HG02610 (cell line): Measurements from ENCODE around the gene MAN2C1.
"Not testable (repeated sequence)": the region's sequence is repeated elsewhere in the genome, so short reads cannot be mapped to it uniquely, and the experiment has no call there.

Experiments
- ATAC-seq: cut with Tn5 transposase; IDR thresholded peaks from one replicate; pipeline ENCODE4 v1.9.1; 2021; ENCODE audit warnings: mild to moderate bottlenecking, moderate library complexity; ENCODE audit not compliant: unreplicated experiment

The MAN2C1 gene

GRCh38 chr15:75367913-75368688, at the start of gene MAN2C1:
Gene MAN2C1, minus strand, starts transcription at chr15:75368607. Its CDS starts 24 bp downstream, at chr15:75368583.
- peak; percentile 88 for ATAC-seq

GRCh38 chr15:75416584-75416983, 48.2 kb upstream of the MAN2C1 start:
- ATAC-seq: no peak

- ATAC-seq: no peak
These were observed 41.8 kb upstream of the MAN2C1 start for GRCh38 chr15:75410196-75410595.

- ATAC-seq: no peak
These were observed 38.7 kb upstream of the MAN2C1 start for GRCh38 chr15:75407083-75407482.

GRCh38 chr15:75403892-75404291, 35.5 kb upstream of the MAN2C1 start:
- ATAC-seq: no peak

GRCh38 chr15:75397494-75397893, 29.1 kb upstream of the MAN2C1 start:
- ATAC-seq: no peak

- ATAC-seq: no peak
These were observed 21.5 kb upstream of the MAN2C1 start for GRCh38 chr15:75389791-75390382.

GRCh38 chr15:75383986-75384385, 15.6 kb upstream of the MAN2C1 start:
- ATAC-seq: not testable (repeated sequence)

- ATAC-seq: no peak
These were observed 12.4 kb upstream of the MAN2C1 start for GRCh38 chr15:75380773-75381172.

GRCh38 chr15:75371901-75372688, 3.7 kb upstream of the MAN2C1 start:
- ATAC-seq: no peak

GRCh38 chr15:75371486-75371885, 3.1 kb upstream of the MAN2C1 start:
- no peak for ATAC-seq

- ATAC-seq: no peak
These were observed 1.6 kb upstream of the MAN2C1 start for GRCh38 chr15:75369897-75370581.

GRCh38 chr15:75368689-75369239, 357 bp upstream of the MAN2C1 start:
- no peak for ATAC-seq

GRCh38 chr15:75367406-75367912, 948 bp downstream of the MAN2C1 start:
- no peak for ATAC-seq

GRCh38 chr15:75367006-75367405, 1.4 kb downstream of the MAN2C1 start:
- no peak for ATAC-seq

GRCh38 chr15:75366163-75366562, 2.2 kb downstream of the MAN2C1 start:
- ATAC-seq: no peak

GRCh38 chr15:75364881-75365280, 3.5 kb downstream of the MAN2C1 start:
- no peak for ATAC-seq

- ATAC-seq: no peak
These were observed 4.6 kb downstream of the MAN2C1 start for GRCh38 chr15:75363786-75364185.

GRCh38 chr15:75362642-75363249, 5.7 kb downstream of the MAN2C1 start:
- ATAC-seq: no peak

GRCh38 chr15:75361989-75362641, 6.3 kb downstream of the MAN2C1 start:
- no peak for ATAC-seq
